ENCODE results near the gene CIZ1.
A peak's percentile ranks its signal among the peaks of the same experiment; 100 is the strongest.

The CIZ1 gene

GRCh38 chr9:128169492-128169891 lies 21.9 kb downstream of the CIZ1 start:
- H3K4me3 ChIP-seq (ENCODE audit: low read length in 2 of 2) = no peak overlapping the region
- no peak overlapping the region for H3K27ac ChIP-seq (ENCODE audit: low read length)
- H3K4me1 ChIP-seq (ENCODE audit: control insufficient read depth, insufficient read depth, low read length) = no peaks in the 10 kb centered on the region
- no peak overlapping the region for H3K9ac ChIP-seq (ENCODE audit: low read length in 2 of 2)
- no peaks in the 10 kb centered on the region for H3K27me3 ChIP-seq (ENCODE audit: control insufficient read depth in 1 of 2, insufficient read depth in 2 of 2, low read length in 2 of 2)
- H3K36me3 ChIP-seq (ENCODE audit: control insufficient read depth in 2 of 2, insufficient read depth in 2 of 2, low read length in 2 of 2) = peaks cover 37 to 42% of the 10 kb centered on the region in 2 donors
- H3K9me3 ChIP-seq (ENCODE audit: control insufficient read depth in 2 of 2, low read length in 2 of 2) = no peaks in the 10 kb centered on the region

GRCh38 chr9:128168731-128169308 lies 22.6 kb downstream of the CIZ1 start:
- H3K9ac ChIP-seq (ENCODE audit: low read length in 2 of 2) = no peak overlapping the region
- no peaks in the 10 kb centered on the region for H3K9me3 ChIP-seq (ENCODE audit: control insufficient read depth in 2 of 2, low read length in 2 of 2)
- no peaks in the 10 kb centered on the region for H3K4me1 ChIP-seq (ENCODE audit: control insufficient read depth, insufficient read depth, low read length)
- no peak overlapping the region for H3K4me3 ChIP-seq (ENCODE audit: low read length in 2 of 2)
- no peak overlapping the region for H3K27ac ChIP-seq (ENCODE audit: low read length)
- no peaks in the 10 kb centered on the region for H3K27me3 ChIP-seq (ENCODE audit: control insufficient read depth in 1 of 2, insufficient read depth in 2 of 2, low read length in 2 of 2)
- peaks cover 36 to 41% of the 10 kb centered on the region in 2 donors for H3K36me3 ChIP-seq (ENCODE audit: control insufficient read depth in 2 of 2, insufficient read depth in 2 of 2, low read length in 2 of 2)

DNA sequence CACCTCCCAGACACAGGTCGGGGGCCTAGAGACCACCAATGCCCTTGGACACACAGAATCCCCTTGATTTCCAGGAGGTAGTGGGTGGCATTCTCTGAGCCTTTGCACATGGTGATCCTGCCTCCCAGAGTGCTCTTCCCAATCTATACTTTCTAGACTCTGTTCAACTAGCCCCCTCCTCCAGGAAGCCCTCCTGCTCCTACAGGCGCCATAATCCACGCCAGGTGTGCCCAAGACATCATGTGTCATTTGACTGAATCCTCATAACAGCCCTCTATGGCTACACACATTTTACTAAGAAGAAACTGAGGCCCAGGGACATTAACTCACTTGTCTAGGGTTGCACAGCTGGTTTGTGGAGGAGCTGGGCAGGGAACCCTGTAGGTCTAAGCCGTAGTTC lies 24.2 kb downstream of the CIZ1 start:
- Histone ChIP-seq H3K9ac (ENCODE audit: low read length in 2 of 2) (no peak overlapping the region), H3K4me3 (ENCODE audit: low read length in 2 of 2) (no peak overlapping the region), H3K4me1 (ENCODE audit: control insufficient read depth, insufficient read depth, low read length) (peaks cover 1% of the 10 kb centered on the region), H3K36me3 (ENCODE audit: control insufficient read depth in 2 of 2, insufficient read depth in 2 of 2, low read length in 2 of 2) (peaks cover 36 to 51% of the 10 kb centered on the region in 2 donors), H3K9me3 (ENCODE audit: control insufficient read depth in 2 of 2, low read length in 2 of 2) (no peaks in the 10 kb centered on the region), H3K27ac (ENCODE audit: low read length) (no peak overlapping the region), H3K27me3 (ENCODE audit: control insufficient read depth in 1 of 2, insufficient read depth in 2 of 2, low read length in 2 of 2) (no peaks in the 10 kb centered on the region)

DNA sequence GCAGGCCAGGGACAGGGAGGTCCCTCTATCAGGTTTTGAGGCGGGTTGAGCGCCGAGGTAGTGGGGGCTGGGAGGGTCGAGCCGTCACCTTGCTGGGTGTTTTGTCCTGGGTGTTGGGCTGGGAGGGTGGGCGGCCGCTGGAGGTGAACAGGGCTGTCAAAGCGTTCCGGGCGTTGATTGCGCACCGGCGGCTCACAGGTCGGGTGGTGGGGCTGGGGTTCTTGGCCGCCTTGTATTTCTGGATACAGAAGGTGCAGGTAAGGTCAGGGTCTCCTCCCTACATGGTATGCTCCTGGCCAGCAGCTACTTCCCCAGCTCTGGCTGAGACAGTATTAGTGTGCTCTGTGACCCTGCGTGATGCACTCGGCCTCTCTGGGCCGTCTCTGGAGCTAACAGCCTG lies 25.2 kb downstream of the CIZ1 start:
- Histone ChIP-seq H3K9me3 (ENCODE audit: control insufficient read depth in 2 of 2, low read length in 2 of 2) (no peaks in the 10 kb centered on the region), H3K4me3 (ENCODE audit: low read length in 2 of 2) (no peak overlapping the region), H3K4me1 (ENCODE audit: control insufficient read depth, insufficient read depth, low read length) (peaks cover 7% of the 10 kb centered on the region), H3K9ac (ENCODE audit: low read length in 2 of 2) (no peak overlapping the region), H3K27me3 (ENCODE audit: control insufficient read depth in 1 of 2, insufficient read depth in 2 of 2, low read length in 2 of 2) (no peaks in the 10 kb centered on the region), H3K27ac (ENCODE audit: low read length) (no peak overlapping the region), H3K36me3 (ENCODE audit: control insufficient read depth in 2 of 2, insufficient read depth in 2 of 2, low read length in 2 of 2) (peaks cover 36 to 51% of the 10 kb centered on the region in 2 donors)

- Histone ChIP-seq H3K36me3 (ENCODE audit: control insufficient read depth in 2 of 2, insufficient read depth in 2 of 2, low read length in 2 of 2) (peaks cover 28 to 42% of the 10 kb centered on the region in 2 donors), H3K27me3 (ENCODE audit: control insufficient read depth in 1 of 2, insufficient read depth in 2 of 2, low read length in 2 of 2) (no peaks in the 10 kb centered on the region), H3K9me3 (ENCODE audit: control insufficient read depth in 2 of 2, low read length in 2 of 2) (no peaks in the 10 kb centered on the region), H3K27ac (ENCODE audit: low read length) (no peak overlapping the region), H3K9ac (ENCODE audit: low read length in 2 of 2) (no peak overlapping the region), H3K4me1 (ENCODE audit: control insufficient read depth, insufficient read depth, low read length) (peaks cover 17% of the 10 kb centered on the region), H3K4me3 (ENCODE audit: low read length in 2 of 2) (no peak overlapping the region)
These were observed 27.0 kb downstream of the CIZ1 start for GRCh38 chr9:128164307-128164885.

DNA sequence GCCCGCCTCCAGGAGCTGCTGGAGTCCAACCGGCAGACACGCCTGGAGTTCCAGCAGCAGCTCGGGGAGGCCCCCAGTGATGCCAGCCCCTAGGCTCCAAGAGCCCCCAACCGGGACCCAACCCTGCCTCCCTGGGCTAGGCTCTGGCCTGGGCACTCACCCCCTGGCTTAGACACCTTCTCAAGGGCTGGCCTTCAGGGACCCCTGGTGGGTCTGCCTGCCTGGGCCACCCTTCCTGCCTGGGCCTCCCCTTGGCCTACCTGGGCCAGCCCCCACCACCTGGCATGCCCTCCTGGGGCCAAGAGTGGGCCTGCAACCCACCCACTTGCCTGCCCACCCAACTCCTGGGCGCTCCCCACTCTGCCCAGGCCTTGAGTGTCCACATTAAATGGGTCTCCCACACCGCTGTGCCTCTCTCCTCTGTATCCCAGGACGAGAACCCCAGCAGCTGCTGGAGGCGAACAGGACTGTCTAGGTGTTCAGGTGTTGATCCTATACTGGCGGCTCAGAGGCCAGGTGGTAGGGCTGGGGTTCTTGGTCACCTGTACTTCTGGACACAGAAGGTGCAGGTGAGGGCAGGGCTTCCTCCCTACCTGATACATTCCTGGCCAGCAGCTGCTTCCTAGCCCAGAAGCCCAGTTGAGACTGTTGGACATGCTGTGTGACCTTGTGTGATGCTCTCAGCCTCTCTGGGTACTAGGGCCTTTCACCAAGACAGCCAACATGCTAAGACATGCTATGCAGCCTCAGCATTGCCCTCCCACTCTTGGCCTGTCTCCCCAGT lies 27.7 kb downstream of the CIZ1 start:
- Histone ChIP-seq H3K4me1 (ENCODE audit: control insufficient read depth, insufficient read depth, low read length) (peaks cover 19% of the 10 kb centered on the region), H3K9ac (ENCODE audit: low read length in 2 of 2) (no peak overlapping the region), H3K9me3 (ENCODE audit: control insufficient read depth in 2 of 2, low read length in 2 of 2) (no peaks in the 10 kb centered on the region), H3K27me3 (ENCODE audit: control insufficient read depth in 1 of 2, insufficient read depth in 2 of 2, low read length in 2 of 2) (no peaks in the 10 kb centered on the region), H3K36me3 (ENCODE audit: control insufficient read depth in 2 of 2, insufficient read depth in 2 of 2, low read length in 2 of 2) (peaks cover 23 to 35% of the 10 kb centered on the region in 2 donors), H3K4me3 (ENCODE audit: low read length in 2 of 2) (no peak overlapping the region), H3K27ac (ENCODE audit: low read length) (no peak overlapping the region)

- no peak overlapping the region for H3K9ac ChIP-seq (ENCODE audit: low read length in 2 of 2)
- H3K4me1 ChIP-seq (ENCODE audit: control insufficient read depth, insufficient read depth, low read length) = peaks cover 19% of the 10 kb centered on the region
- peaks cover 20 to 32% of the 10 kb centered on the region in 2 donors for H3K36me3 ChIP-seq (ENCODE audit: control insufficient read depth in 2 of 2, insufficient read depth in 2 of 2, low read length in 2 of 2)
- H3K9me3 ChIP-seq (ENCODE audit: control insufficient read depth in 2 of 2, low read length in 2 of 2) = no peaks in the 10 kb centered on the region
- no peak overlapping the region for H3K4me3 ChIP-seq (ENCODE audit: low read length in 2 of 2)
- no peak overlapping the region for H3K27ac ChIP-seq (ENCODE audit: low read length)
- H3K27me3 ChIP-seq (ENCODE audit: control insufficient read depth in 1 of 2, insufficient read depth in 2 of 2, low read length in 2 of 2) = no peaks in the 10 kb centered on the region
These were observed 28.3 kb downstream of the CIZ1 start for GRCh38 chr9:128163027-128163515.

GRCh38 chr9:128162215-128163026 lies 29.0 kb downstream of the CIZ1 start:
- H3K27ac ChIP-seq (ENCODE audit: low read length) = no peak overlapping the region
- peaks cover 19% of the 10 kb centered on the region for H3K4me1 ChIP-seq (ENCODE audit: control insufficient read depth, insufficient read depth, low read length)
- H3K4me3 ChIP-seq (ENCODE audit: low read length in 2 of 2) = no peak overlapping the region
- peaks cover 14 to 28% of the 10 kb centered on the region in 2 donors for H3K36me3 ChIP-seq (ENCODE audit: control insufficient read depth in 2 of 2, insufficient read depth in 2 of 2, low read length in 2 of 2)
- H3K9ac ChIP-seq (ENCODE audit: low read length in 2 of 2) = no peak overlapping the region
- no peaks in the 10 kb centered on the region for H3K27me3 ChIP-seq (ENCODE audit: control insufficient read depth in 1 of 2, insufficient read depth in 2 of 2, low read length in 2 of 2)
- H3K9me3 ChIP-seq (ENCODE audit: control insufficient read depth in 2 of 2, low read length in 2 of 2) = no peaks in the 10 kb centered on the region

DNA sequence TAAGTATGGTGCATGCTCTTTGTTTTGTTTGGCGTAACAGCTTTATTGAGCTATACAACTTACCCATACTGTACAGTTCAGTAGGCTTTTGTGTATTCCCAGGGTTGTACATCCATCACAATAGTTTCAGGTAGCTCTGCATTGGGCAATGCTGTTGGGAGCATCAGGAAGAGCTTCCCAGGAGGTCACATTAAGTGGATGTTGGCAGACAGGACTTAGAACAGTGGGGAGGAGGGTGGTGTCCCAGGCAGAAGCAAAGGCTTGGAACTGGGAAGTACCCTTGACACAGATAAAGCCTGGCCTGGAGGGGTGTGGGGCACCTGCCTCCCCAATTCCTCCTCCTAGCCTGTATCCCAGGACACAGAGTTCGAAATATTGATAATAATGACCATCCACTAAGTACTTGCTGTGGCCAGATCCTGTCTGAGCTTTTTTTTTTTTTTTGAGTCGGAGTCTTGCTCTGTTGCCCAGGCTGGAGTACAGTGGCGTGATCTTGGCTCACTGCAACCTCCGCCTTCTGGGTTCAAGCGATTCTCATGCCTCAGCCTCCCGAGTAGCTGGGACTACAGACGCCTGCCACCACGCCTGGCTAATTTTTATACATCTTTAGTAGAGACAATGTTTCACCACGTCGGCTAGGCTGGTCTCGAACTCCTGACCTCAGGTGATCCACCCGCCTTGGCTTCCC lies 30.0 kb downstream of the CIZ1 start:
- Histone ChIP-seq H3K4me3 (ENCODE audit: low read length in 2 of 2) (peak overlapping the region; percentile 83 to 90), H3K9ac (ENCODE audit: low read length in 2 of 2) (peak overlapping the region in 1 of 2 donors; percentile 87), H3K36me3 (ENCODE audit: control insufficient read depth in 2 of 2, insufficient read depth in 2 of 2, low read length in 2 of 2) (peaks cover 4 to 18% of the 10 kb centered on the region in 2 donors), H3K9me3 (ENCODE audit: control insufficient read depth in 2 of 2, low read length in 2 of 2) (no peaks in the 10 kb centered on the region), H3K4me1 (ENCODE audit: control insufficient read depth, insufficient read depth, low read length) (peaks cover 19% of the 10 kb centered on the region), H3K27me3 (ENCODE audit: control insufficient read depth in 1 of 2, insufficient read depth in 2 of 2, low read length in 2 of 2) (no peaks in the 10 kb centered on the region), H3K27ac (ENCODE audit: low read length) (no peak overlapping the region)

- peaks cover 19% of the 10 kb centered on the region for H3K4me1 ChIP-seq (ENCODE audit: control insufficient read depth, insufficient read depth, low read length)
- no peak overlapping the region for H3K27ac ChIP-seq (ENCODE audit: low read length)
- H3K9ac ChIP-seq (ENCODE audit: low read length in 2 of 2) = peak overlapping the region; percentile 74 to 87
- peak overlapping the region; percentile 83 to 90 for H3K4me3 ChIP-seq (ENCODE audit: low read length in 2 of 2)
- H3K9me3 ChIP-seq (ENCODE audit: control insufficient read depth in 2 of 2, low read length in 2 of 2) = no peaks in the 10 kb centered on the region
- peaks cover 2 to 13% of the 10 kb centered on the region in 2 donors for H3K36me3 ChIP-seq (ENCODE audit: control insufficient read depth in 2 of 2, insufficient read depth in 2 of 2, low read length in 2 of 2)
- no peaks in the 10 kb centered on the region for H3K27me3 ChIP-seq (ENCODE audit: control insufficient read depth in 1 of 2, insufficient read depth in 2 of 2, low read length in 2 of 2)
These were observed 30.8 kb downstream of the CIZ1 start for GRCh38 chr9:128160603-128160987.
